Uterus (tissue), 4 donors: ENCODE results near the gene DLD. TPM values are rescaled to one million over a fixed set of nuclear protein-coding genes. Genes with fewer than 3 reads are reported as not detected.
"Not testable (repeated sequence)": the region's sequence is repeated elsewhere in the genome, so short reads cannot be mapped to it uniquely, and the experiment has no call there.

Experiments
- DNase-seq, 2 donors: peaks; one replicate each; pipeline ENCODE4 v3.0.0-alpha.2; 2019 to 2020
- H3K27ac ChIP-seq, 2 donors: fragments of 200-600 bp; sonication (generic); 1 replicate in 1 of 2; 2 replicates in 1 of 2; pipeline ENCODE4 v1.5.1; 2016 to 2018
- H3K27me3 ChIP-seq, 2 donors: fragments of 200-600 bp; sonication (generic); one replicate each; pipeline ENCODE4 v1.5.1; 2018 to 2019; ENCODE audit warnings: control low read depth in 1 of 2
- H3K36me3 ChIP-seq, 2 donors: fragments of 200-600 bp; sonication (generic); one replicate each; pipeline ENCODE4 v1.5.1; 2019; ENCODE audit warnings: control low read depth in 1 of 2
- H3K4me1 ChIP-seq, 2 donors: fragments of 200-600 bp; sonication (generic); one replicate each; pipeline ENCODE4 v1.5.1; 2018 to 2019; ENCODE audit warnings: control low read depth in 1 of 2
- H3K4me3 ChIP-seq, 2 donors: fragments of 200-600 bp; sonication (generic); 1 replicate in 1 of 2; 2 replicates in 1 of 2; pipeline ENCODE4 v1.5.1; 2018 to 2019; ENCODE audit warnings: mild to moderate bottlenecking in 1 of 2
- H3K9me3 ChIP-seq, 2 donors: fragments of 200-600 bp; sonication (generic); one replicate each; pipeline ENCODE4 v1.5.1; 2019; ENCODE audit warnings: control low read depth in 1 of 2
- POLR2A ChIP-seq, 2 donors: fragments of 450-650 bp; IDR thresholded peaks; one replicate each; pipeline ENCODE4 v1.6.1; 2016; ENCODE audit warnings: antibody characterized with exemption in 2 of 2, mild to moderate bottlenecking in 1 of 2, moderate library complexity in 1 of 2
- intact Hi-C: fragments of 100-400 bp; cut with DNase I; formaldehyde crosslinking; loops from one replicate; pipeline ENCODE4 v1.15.1; 2023; ENCODE audit warnings: low total_unique reads
- total RNA-seq, 4 donors: library from RNA; depleted of rRNA in 3 of 4; stranded (reverse); fragments of >200 nt in 3 of 4; gene quantifications; one replicate each; pipeline versions ENCODE4 v1.1.0 to v1.2.4, GENCODE V29; 2014 to 2023
- TF ChIP-seq, protein P1 (sequence below), 4 experiments: fragments of 200-600 bp in 2 of 4; fragments of 450-650 bp in 2 of 4; sonication (generic) in 2 of 4; IDR thresholded peaks; one replicate each; pipeline ENCODE4 v1.5.1; 2016 to 2019; ENCODE audit warnings: antibody characterized with exemption in 4 of 4, mild to moderate bottlenecking in 2 of 4, moderate library complexity in 1 of 4
- donor health status: DM: yes; HTN: yes; CAD: no.

Gene DLD
- total RNA-seq, 4 donors from 2014 or later = 50.2 to 127 (median 64.3) TPM

DNA sequence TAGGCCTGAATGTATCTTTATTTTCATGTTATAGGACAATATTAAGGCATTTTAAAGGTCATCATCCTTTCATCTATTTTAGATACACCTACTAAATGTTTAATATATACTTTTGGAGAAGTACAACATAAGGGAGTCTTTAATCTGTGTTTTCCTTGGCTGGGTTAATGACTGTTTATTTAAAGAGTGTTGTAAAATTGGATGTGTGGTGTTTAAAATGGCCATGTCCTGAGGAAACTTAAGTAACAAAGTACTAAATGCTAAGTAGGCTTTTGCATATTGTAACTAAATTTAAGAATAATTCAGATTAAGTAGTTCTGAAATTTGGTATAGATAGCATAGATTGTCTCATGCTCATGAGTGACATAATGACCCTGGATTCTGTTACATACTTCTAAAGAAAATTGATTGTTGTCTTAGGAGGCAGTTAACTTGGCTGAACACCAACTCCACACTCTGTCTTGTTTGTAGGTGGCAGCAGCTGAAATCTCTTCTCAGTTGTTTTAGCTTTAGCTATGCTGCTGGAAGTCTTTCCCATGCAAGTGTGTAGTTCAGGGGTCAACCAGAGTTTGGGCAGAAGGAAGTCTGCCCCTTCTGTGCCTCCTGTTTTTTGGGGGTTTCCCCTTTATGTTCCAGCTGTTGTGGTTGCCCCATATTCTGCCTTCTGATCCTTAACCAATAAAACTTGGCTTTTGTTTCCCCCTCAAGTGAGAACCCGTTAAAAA lies 29.2 kb downstream of the DLD start:
- Histone ChIP-seq H3K4me1 (peaks cover 0 to 4% of the 10 kb centered on the region in 2 donors), H3K27me3 (no peaks in the 10 kb centered on the region), H3K9me3 (no peaks in the 10 kb centered on the region), H3K27ac (no peak overlapping the region), H3K36me3 (no peaks in the 10 kb centered on the region), H3K4me3 (no peak overlapping the region)
- intact Hi-C loops = no loop called here
- DNase-seq = no peak
- TF ChIP-seq, protein P1, sequence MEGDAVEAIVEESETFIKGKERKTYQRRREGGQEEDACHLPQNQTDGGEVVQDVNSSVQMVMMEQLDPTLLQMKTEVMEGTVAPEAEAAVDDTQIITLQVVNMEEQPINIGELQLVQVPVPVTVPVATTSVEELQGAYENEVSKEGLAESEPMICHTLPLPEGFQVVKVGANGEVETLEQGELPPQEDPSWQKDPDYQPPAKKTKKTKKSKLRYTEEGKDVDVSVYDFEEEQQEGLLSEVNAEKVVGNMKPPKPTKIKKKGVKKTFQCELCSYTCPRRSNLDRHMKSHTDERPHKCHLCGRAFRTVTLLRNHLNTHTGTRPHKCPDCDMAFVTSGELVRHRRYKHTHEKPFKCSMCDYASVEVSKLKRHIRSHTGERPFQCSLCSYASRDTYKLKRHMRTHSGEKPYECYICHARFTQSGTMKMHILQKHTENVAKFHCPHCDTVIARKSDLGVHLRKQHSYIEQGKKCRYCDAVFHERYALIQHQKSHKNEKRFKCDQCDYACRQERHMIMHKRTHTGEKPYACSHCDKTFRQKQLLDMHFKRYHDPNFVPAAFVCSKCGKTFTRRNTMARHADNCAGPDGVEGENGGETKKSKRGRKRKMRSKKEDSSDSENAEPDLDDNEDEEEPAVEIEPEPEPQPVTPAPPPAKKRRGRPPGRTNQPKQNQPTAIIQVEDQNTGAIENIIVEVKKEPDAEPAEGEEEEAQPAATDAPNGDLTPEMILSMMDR (IDR thresholded peaks at IDR 0.05) = no peak
- TF ChIP-seq POLR2A (IDR thresholded peaks at IDR 0.05) = no peak

DNA sequence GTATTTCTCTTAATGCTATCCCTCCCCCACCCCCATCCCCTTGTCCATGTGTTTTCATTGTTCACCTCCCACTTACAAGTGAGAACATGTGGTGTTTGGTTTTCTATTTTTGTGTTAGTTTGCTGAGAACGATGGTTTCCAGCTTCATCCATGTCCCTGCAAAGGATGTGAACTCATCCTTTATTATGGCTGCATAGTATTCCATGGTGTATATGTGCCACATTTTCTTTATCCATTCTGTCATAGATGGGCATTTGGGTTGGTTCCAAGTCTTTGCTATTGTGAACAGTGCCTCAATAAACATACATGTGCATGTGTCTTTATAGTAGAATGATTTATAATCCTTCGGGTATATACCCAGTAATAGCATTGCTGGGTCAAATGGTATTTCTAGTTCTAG lies 30.8 kb downstream of the DLD start:
- H3K4me1 ChIP-seq, H3K27ac ChIP-seq, H3K36me3 ChIP-seq, DNase-seq, H3K4me3 ChIP-seq, H3K27me3 ChIP-seq, H3K9me3 ChIP-seq, intact Hi-C loops: not testable (repeated sequence)

DNA sequence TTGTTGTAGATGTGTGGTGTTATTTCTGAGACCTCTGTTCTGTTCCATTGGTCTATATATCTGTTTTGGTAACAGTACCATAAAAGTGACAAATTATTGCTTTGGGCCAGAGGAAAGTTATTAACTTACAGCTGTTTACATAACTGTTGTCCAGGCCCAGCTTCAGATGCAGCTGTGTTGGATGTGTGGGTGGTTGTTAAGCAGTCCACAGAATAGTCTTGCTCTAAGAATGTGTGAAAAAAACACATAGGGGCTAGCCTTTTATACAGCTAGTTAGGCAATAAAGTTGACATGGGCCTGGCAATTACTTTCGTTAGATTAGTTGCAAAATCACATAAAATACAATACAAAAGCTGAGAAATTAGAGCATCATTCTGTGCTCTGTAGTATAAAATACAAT lies 31.9 kb downstream of the DLD start:
- H3K4me1 ChIP-seq = peaks cover 0 to 4% of the 10 kb centered on the region in 2 donors
- peak overlapping the region; percentile 33 to 50 for H3K27ac ChIP-seq
- H3K9me3 ChIP-seq = no peaks in the 10 kb centered on the region
- H3K27me3 ChIP-seq = no peaks in the 10 kb centered on the region
- TF ChIP-seq, protein P1 (IDR thresholded peaks at IDR 0.05) = no peak
- no peak for TF ChIP-seq POLR2A (IDR thresholded peaks at IDR 0.05)
- no peaks in the 10 kb centered on the region for H3K36me3 ChIP-seq
- intact Hi-C loops = no loop called here
- DNase-seq = peak in 1 of 2 donors; percentile 50
- H3K4me3 ChIP-seq = no peak overlapping the region

DNA sequence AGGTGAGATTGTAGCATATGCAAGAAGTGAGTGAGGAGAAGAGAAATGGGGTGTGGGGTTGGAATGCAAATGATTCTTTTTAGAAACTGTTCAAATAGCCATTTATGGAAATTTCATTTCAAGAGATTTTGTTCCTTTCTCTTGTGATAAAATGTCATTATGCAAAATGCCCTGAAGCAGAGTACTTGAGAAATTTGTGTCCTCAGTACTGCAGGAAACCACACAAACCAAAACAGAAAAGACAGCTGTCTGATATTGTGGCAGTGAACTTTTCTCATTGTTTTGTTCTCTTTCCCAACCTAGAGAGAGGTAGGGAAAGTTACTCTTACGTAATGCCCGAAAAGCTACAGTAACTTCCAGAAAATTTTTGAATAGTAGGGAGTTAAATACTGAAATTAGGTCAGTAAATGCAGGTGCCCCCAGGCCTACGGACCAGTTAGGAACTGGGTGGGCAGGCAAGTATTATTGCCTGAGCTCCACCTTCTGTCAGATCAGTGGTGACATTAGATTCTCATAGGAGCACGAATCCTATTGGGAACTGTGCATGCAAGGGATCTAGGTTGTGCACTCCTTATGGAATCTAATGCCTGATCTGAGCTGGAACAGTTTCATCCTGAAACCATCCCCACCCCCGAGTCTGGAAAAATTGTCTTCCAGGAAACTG lies 34.0 kb downstream of the DLD start:
- Histone ChIP-seq H3K9me3 (no peaks in the 10 kb centered on the region), H3K27ac (peak overlapping the region; percentile 17 to 30), H3K4me1 (peaks cover 0 to 4% of the 10 kb centered on the region in 2 donors), H3K27me3 (no peaks in the 10 kb centered on the region), H3K4me3 (no peak overlapping the region), H3K36me3 (no peaks in the 10 kb centered on the region)
- intact Hi-C loops = no loop called here
- no peak for TF ChIP-seq POLR2A (IDR thresholded peaks at IDR 0.05)
- TF ChIP-seq, protein P1 (IDR thresholded peaks at IDR 0.05) = no peak
- no peak for DNase-seq

DNA sequence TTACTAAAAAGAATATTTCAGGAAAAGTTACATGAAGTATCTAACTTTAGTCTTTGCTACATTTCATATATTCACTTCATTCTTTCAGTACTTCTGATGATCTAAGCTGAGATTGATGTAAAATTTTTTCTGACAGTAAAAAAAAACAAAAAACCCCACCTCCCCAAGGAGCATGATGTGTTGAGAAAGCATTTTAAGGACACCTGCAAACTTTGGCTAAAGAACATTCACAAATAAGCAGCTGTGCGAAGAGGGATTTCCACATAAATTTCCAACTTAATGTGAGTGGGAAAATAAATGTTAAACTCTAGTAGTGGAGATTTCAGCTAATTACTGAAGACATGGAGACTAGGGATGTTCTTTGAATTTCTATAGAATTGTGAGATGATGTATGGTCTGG lies 35.5 kb downstream of the DLD start:
- intact Hi-C loops = no loop called here
- Histone ChIP-seq H3K9me3 (no peaks in the 10 kb centered on the region), H3K27ac (no peak overlapping the region), H3K4me3 (no peak overlapping the region), H3K4me1 (peaks cover 0 to 4% of the 10 kb centered on the region in 2 donors), H3K36me3 (no peaks in the 10 kb centered on the region), H3K27me3 (no peaks in the 10 kb centered on the region)
- DNase-seq = no peak
- TF ChIP-seq POLR2A (IDR thresholded peaks at IDR 0.05) = no peak
- TF ChIP-seq, protein P1 (IDR thresholded peaks at IDR 0.05) = no peak
